GM19099 (cell line): ENCODE data around the gene INTS6.

Experiments used
- POLR2A ChIP-seq: IDR thresholded peaks from 3 replicates; pipeline ENCODE4 v1.6.1; 2011; ENCODE audit warnings: low read depth; ENCODE audit not compliant: insufficient read length; ENCODE audit errors: extremely low read depth

INTS6 gene

DNA sequence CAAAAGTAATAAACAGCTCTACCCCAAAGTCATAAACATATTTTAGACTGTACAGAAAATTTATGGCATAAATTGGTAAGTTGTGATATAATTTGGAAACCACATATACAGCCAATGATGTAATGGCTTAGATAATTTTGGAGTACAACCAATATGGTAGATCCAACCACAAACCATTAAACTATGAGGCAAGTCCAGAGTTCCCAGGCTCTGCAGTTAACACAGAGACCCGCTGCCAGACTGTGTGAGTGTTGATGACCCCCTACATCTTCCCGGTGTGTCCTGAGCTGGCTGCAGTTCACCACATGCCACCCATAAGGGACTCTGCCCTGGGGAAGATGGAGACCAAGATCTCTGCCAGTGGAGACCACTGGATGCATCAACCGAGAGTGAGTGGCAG lies 123.2 kb downstream of the INTS6 start:
- no peak for TF ChIP-seq POLR2A

DNA sequence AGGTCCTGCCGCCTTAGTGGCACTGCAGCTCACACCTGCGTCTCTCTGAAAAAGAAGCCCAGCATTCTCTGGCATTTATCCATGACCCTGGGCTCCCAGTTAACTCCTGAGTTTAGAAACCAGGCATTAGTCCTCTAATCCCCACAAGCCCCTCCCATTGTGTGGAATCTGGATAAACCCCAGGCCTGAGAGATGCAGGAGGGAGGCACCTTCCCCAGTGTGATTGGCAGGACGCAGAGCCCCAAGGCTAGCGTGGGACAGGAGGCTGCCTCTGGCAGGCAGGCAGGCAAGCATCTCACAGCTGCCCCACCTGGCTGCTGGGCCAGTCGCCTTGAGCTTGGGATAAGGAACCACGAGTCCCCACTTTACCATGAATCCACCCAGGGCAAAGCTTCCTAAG lies 124.3 kb downstream of the INTS6 start:
- TF ChIP-seq POLR2A: no peak

DNA sequence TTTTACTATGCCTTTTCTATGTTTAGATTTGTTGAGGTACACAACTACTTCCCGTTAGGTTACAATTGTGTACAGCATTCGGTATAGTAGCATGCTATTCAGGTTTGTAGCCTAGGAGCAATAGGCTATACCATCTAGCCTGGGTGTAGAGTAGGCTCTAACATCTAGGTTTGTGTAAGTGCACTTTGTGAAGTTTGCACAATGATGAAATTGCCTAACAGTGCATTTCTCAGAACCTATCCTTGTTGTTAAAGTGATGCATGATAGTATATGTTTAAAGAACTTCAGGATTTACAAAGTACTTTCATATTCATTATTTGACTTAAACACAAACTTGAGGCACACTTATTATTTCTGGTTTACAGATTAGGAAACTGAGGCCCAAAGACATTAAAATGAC lies 124.9 kb downstream of the INTS6 start:
- no peak for TF ChIP-seq POLR2A

DNA sequence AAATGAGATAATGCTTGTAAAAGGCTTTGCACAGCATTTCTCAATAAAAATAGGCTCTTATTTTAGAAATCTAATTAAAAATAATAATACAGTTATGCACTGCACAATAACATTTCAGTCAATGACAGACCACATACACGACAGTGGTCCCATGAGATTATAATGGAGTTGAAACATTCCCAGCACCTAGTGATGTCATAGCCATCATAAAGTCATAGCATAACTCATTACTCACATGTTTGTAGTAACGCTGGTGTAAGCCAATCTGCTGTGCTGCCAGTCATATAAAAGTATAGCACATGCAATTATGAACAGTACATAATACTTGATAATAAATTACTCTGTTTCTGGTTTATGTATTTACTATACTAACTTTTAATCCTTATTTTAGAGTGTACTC lies 126.1 kb downstream of the INTS6 start:
- no peak for TF ChIP-seq POLR2A

DNA sequence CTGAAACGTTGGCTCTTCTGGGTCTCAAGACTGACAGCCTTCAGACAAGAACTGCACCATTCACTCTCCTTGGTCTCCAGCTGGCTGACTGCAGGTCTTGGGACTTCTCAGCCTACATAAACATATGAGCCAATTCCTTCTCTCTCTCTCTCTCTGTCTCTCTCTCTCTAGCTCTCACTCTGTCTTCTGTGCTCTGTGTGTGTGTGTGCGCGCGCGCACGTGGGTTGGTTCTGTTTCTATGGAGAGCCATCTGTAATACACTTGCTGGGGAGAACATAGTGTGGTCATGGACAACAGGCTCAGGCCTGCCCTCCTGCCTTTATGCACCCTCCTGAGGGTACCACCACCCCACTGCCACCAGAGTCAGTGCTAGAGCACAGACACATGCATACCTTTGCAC lies 127.0 kb downstream of the INTS6 start:
- no peak for TF ChIP-seq POLR2A

DNA sequence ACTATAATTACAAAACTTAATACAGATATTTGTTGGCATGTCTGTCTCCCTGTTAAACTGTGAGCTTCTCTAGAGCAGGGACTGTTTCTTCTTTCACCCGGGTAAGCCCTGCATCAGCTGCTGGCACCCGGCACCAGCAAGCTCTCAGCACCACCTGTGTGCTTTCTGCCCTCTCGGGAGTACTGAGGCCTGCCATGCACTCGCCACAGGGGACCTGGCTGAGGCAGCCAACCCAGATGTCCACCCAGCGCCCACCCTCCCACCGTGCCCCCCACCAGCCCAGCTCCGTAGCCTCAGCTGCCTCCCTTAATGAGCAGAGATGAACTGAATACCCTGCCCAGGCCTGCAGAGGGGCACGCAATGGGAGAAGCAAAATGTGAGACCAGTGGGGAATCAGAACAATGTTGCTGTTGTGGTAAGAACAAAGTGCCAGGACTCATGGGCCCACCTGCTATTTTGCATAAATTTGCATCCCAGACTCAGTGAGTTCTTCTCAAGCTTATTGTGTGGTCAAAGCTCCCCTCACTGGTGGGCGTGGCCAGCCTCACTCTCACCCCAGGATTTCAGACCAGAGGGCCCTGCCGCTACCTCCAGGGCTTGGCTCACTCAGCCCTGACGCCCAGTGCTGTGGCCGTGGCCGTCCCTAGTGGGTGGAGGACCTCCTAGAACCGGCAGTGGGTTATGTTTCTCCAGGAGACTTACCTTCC lies 128.0 kb downstream of the INTS6 start:
- TF ChIP-seq POLR2A: no peak

DNA sequence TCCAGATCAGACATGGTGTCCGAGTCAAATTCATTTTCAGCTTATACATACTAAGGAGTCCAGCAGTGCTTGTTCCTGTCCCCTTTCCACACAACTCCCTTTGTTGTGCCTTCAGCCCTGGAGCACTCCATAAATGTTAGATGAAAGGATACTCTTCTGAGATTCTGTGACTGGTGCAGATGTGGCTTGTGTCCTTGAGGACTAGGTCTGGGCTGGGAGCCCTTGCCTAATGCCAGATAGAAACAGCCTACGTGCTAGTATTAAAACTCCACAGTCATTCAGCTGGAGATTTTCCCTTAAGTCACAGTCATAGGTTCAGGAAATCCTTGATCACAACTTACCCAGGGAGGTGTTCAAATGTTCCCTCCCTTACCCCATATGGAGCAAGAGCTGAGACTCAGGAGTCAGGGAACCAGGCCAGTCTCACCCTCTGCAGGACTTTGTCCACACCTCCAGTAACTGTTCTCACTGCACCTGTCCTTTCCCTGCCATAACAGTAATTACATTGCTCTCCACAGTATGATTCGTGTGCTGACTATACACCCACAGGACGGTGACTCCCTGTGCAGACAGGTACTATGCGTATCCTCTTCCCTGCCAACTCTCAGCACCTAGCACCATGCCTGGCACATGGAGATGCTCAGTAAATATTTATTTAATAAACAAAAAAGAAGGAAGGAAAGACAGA lies 128.9 kb downstream of the INTS6 start:
- TF ChIP-seq POLR2A: no peak

DNA sequence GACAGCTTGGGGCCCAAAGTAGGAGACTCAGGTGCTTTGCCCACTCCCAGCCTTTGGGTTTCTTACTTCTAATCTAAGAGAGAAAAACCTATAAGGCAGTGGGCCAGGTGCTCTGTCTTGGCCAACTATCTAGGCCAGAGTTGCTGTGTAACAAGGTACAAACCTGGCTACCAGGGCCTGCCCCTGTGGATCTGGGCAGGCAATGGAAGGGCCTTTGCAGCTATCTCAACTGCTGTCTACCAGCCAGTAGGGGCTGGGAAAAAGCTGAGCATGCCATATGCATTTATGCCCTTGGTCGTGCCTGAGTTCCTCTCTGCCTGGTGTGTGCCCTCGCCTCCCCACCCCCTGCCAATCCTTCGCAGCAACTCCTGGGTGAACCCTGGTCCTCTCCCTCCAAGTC lies 130.0 kb downstream of the INTS6 start:
- TF ChIP-seq POLR2A: no peak

DNA sequence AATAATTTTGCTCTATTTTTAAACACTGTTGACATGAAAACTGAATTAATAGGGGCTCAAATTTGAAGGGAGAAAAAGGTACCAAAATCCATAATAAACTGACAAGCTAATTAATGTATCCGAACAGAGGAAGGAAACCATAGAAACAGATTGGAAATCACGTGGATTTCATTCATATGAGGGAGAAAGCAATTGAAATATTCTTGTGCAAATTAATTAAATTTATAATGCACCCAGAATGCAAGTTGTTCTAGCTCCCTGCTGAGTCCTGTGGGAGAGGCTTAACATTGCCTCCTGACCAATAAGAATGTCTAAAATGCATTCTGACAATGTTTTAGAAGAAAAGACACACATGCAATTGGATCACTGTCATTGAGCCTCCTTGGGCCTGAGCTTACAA lies 131.0 kb downstream of the INTS6 start:
- no peak for TF ChIP-seq POLR2A

DNA sequence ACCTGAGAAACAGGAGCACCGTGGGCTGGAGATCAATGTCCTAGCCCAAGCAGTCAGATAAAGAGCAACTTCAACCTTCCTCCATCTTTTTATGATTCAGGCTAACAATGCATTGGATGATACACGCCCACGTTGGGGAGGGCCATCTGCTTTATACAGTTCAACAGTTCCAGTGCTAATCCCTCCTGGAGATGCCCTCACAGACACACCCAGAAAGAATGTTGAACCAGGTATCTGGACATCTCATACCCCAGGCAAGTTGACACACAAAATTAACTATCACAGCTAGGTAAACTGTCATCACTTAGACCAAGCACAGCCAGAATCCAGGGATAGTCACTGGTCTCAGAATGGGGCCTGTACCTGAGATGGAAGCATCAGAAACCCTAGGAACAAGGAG lies 134.0 kb downstream of the INTS6 start:
- TF ChIP-seq POLR2A: no peak

DNA sequence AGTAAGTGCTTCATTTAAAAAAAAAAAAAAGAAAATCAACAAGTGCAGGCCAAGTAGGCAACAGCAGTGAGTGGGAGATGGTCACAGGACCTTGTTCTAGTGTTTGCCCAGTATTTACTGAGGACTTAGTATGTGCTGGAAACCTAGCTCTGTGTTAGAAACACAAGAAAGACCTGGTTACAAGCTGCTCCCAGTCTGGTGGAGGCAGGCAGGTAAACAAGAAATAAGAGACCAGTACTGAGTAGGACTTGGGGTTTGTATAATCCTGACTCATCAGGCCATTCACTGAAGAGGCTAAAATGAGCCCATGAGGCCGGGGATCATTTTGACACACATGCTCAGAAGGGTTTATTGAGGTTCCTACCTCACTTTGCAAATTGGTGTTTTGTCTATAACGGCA lies 134.8 kb downstream of the INTS6 start:
- TF ChIP-seq POLR2A: no peak

DNA sequence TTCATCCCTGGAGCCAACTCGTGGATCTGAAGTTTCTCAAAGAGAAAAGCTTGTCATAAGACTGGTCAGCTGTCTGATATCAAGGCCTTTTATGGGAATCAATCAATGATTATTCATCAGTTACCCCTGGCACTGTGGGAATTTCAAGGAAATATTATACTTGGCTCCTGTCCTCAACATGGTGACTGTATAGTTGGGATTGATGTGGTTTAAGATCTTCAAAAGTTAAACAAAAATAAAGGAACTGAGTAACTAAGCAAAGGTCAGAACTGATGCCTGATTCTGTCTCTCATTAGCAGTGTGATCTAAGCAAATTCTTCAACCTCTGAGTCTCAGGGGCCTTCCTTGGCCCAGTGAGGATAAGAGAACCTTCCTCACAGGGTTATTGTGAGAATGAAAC lies 135.6 kb downstream of the INTS6 start:
- no peak for TF ChIP-seq POLR2A

DNA sequence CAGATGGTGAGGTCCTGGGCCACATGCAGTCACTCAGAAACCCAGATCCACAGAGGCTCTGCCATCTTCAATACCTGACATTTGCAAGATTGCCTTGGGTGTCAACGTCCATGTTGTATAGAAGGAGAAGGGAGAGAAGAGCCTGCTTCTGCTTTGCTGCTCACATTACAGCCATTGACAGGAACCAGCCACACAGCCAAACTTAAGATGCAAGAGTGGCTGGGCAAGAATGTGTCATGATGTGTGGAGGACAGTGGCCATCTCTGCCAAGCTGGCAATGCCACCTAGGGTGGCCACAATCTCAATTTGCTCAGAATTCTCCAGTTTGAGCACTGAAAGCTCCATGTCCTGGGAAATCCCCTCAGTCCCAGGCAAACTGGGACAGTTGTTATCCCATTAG lies 139.2 kb downstream of the INTS6 start:
- no peak for TF ChIP-seq POLR2A

DNA sequence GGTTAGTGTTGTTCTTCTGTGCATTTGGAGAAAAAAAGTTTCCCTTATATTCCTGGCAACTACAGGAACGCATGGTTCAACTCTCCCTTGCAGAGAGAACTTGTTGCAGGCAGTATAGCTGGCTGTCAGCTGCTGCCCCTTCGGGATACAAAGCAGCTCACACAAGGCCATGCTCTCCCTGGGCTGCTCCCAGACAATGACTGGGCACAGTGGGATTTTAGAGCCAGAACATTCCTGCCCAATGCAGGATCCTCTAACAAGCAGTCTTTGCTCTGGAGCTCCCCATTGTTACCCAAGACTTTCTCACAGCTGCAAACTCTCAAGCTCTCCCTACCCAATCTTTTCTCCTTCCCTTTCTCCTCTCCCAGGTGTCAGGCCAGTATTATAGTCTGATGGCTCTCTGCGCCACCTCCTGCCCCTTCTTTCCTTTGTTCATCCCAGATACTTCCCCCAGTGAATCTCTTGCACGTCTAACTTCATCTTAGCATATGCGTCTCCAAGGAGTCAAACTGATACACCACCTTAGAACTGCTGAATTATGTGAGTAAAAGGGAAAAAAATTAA lies 140.8 kb downstream of the INTS6 start:
- TF ChIP-seq POLR2A: no peak
